T47D (cell line): ENCODE data around the gene KCNIP4.
"Not testable (repeated sequence)": the region's sequence is repeated elsewhere in the genome, so short reads cannot be mapped to it uniquely, and the experiment has no call there.

ENCODE experiments used
- DNase-seq, 2 experiments: peaks; one replicate each; pipeline versions ENCODE4 v3.0.0 to v3.0.0-alpha.2; 2011 to 2012; ENCODE audit warnings: low read depth in 1 of 2, low spot score in 1 of 2
- JUND ChIP-seq: IDR thresholded peaks from 2 replicates; pipeline ENCODE4 v1.6.1; 2012; ENCODE audit warnings: low read depth
- in situ Hi-C: cut with HindIII; loops from 2 replicates; pipeline ENCODE4 v1.10.0; 2016; ENCODE audit warnings: low sequenced_read_pairs, low pct_unique_long_range_greater_than_20kb

The KCNIP4 gene

GRCh38 chr4:21386166-21386780 lies 562.3 kb downstream of the KCNIP4 start:
- in situ Hi-C loops: no loop called here
- TF ChIP-seq JUND: no peak
- no peak for DNase-seq

- no peak for TF ChIP-seq JUND
- DNase-seq: no peak
- in situ Hi-C loops: no loop called here
These were observed 562.9 kb downstream of the KCNIP4 start for GRCh38 chr4:21385706-21386105.

- no peak for DNase-seq
- TF ChIP-seq JUND: no peak
- in situ Hi-C loops: no loop called here
These were observed 564.0 kb downstream of the KCNIP4 start for GRCh38 chr4:21384609-21385008.

GRCh38 chr4:21380861-21381260 lies 567.7 kb downstream of the KCNIP4 start:
- no peak for TF ChIP-seq JUND
- in situ Hi-C loops: no loop called here
- DNase-seq: no peak

GRCh38 chr4:21377046-21377445 lies 571.5 kb downstream of the KCNIP4 start:
- in situ Hi-C loops: no loop called here
- no peak for DNase-seq
- TF ChIP-seq JUND: no peak

GRCh38 chr4:21376176-21376575 lies 572.4 kb downstream of the KCNIP4 start:
- no peak for DNase-seq
- in situ Hi-C loops: no loop called here
- TF ChIP-seq JUND: no peak

- in situ Hi-C loops: no loop called here
- DNase-seq: no peak
- no peak for TF ChIP-seq JUND
These were observed 573.8 kb downstream of the KCNIP4 start for GRCh38 chr4:21374641-21375368.

GRCh38 chr4:21367567-21367966 lies 581.0 kb downstream of the KCNIP4 start:
- DNase-seq: no peak
- no peak for TF ChIP-seq JUND
- in situ Hi-C loops: no loop called here

- TF ChIP-seq JUND: no peak
- in situ Hi-C loops: no loop called here
- no peak for DNase-seq
These were observed 581.7 kb downstream of the KCNIP4 start for GRCh38 chr4:21366840-21367239.

- no peak for DNase-seq
- no peak for TF ChIP-seq JUND
These were observed 582.3 kb downstream of the KCNIP4 start for GRCh38 chr4:21366312-21366711.

GRCh38 chr4:21363701-21364100 lies 584.9 kb downstream of the KCNIP4 start:
- TF ChIP-seq JUND: no peak
- DNase-seq: no peak
- in situ Hi-C loops: no loop called here

More at GRCh38 chr4:21366312-21366711, 582.3 kb downstream of the KCNIP4 start:
- in situ Hi-C loops: no loop called here

GRCh38 chr4:21352354-21352753 lies 596.2 kb downstream of the KCNIP4 start:
- in situ Hi-C loops, DNase-seq: not testable (repeated sequence)

- TF ChIP-seq JUND: no peak
- no peak for DNase-seq
These were observed 601.4 kb downstream of the KCNIP4 start for GRCh38 chr4:21347142-21347541.

GRCh38 chr4:21327976-21328700 lies 620.4 kb downstream of the KCNIP4 start:
- DNase-seq: no peak
- in situ Hi-C loops: no loop called here
- no peak for TF ChIP-seq JUND

More at GRCh38 chr4:21347142-21347541, 601.4 kb downstream of the KCNIP4 start:
- in situ Hi-C loops: no loop called here
